Uterus (tissue), 4 donors: ENCODE measurements around the gene GABRA5. TPM values are rescaled to one million over a fixed set of nuclear protein-coding genes. Genes with fewer than 3 reads are reported as not detected.

Source experiments
- DNase-seq, 2 donors: peaks; one replicate each; pipeline ENCODE4 v3.0.0-alpha.2; 2019 to 2020
- H3K27ac ChIP-seq, 2 donors: fragments of 200-600 bp; sonication (generic); 1 replicate in 1 of 2; 2 replicates in 1 of 2; pipeline ENCODE4 v1.5.1; 2016 to 2018
- H3K27me3 ChIP-seq, 2 donors: fragments of 200-600 bp; sonication (generic); one replicate each; pipeline ENCODE4 v1.5.1; 2018 to 2019; ENCODE audit warnings: control low read depth in 1 of 2
- H3K36me3 ChIP-seq, 2 donors: fragments of 200-600 bp; sonication (generic); one replicate each; pipeline ENCODE4 v1.5.1; 2019; ENCODE audit warnings: control low read depth in 1 of 2
- H3K4me1 ChIP-seq, 2 donors: fragments of 200-600 bp; sonication (generic); one replicate each; pipeline ENCODE4 v1.5.1; 2018 to 2019; ENCODE audit warnings: control low read depth in 1 of 2
- H3K4me3 ChIP-seq, 2 donors: fragments of 200-600 bp; sonication (generic); 1 replicate in 1 of 2; 2 replicates in 1 of 2; pipeline ENCODE4 v1.5.1; 2018 to 2019; ENCODE audit warnings: mild to moderate bottlenecking in 1 of 2
- H3K9me3 ChIP-seq, 2 donors: fragments of 200-600 bp; sonication (generic); one replicate each; pipeline ENCODE4 v1.5.1; 2019; ENCODE audit warnings: control low read depth in 1 of 2
- CTCF ChIP-seq, 4 experiments: fragments of 200-600 bp in 2 of 4; fragments of 450-650 bp in 2 of 4; sonication (generic) in 2 of 4; IDR thresholded peaks; one replicate each; pipeline ENCODE4 v1.5.1; 2016 to 2019; ENCODE audit warnings: antibody characterized with exemption in 4 of 4, mild to moderate bottlenecking in 2 of 4, moderate library complexity in 1 of 4
- POLR2A ChIP-seq, 2 donors: fragments of 450-650 bp; IDR thresholded peaks; one replicate each; pipeline ENCODE4 v1.6.1; 2016; ENCODE audit warnings: antibody characterized with exemption in 2 of 2, mild to moderate bottlenecking in 1 of 2, moderate library complexity in 1 of 2
- intact Hi-C: fragments of 100-400 bp; cut with DNase I; formaldehyde crosslinking; loops from one replicate; pipeline ENCODE4 v1.15.1; 2023; ENCODE audit warnings: low total_unique reads
- total RNA-seq, 4 donors: library from RNA; depleted of rRNA in 3 of 4; stranded (reverse); fragments of >200 nt in 3 of 4; gene quantifications; one replicate each; pipeline versions ENCODE4 v1.1.0 to v1.2.4, GENCODE V29; 2014 to 2023
- donor health status: DM: yes; HTN: yes; CAD: no.

GABRA5 gene
- total RNA-seq, 4 donors from 2014 or later: not detected

DNA sequence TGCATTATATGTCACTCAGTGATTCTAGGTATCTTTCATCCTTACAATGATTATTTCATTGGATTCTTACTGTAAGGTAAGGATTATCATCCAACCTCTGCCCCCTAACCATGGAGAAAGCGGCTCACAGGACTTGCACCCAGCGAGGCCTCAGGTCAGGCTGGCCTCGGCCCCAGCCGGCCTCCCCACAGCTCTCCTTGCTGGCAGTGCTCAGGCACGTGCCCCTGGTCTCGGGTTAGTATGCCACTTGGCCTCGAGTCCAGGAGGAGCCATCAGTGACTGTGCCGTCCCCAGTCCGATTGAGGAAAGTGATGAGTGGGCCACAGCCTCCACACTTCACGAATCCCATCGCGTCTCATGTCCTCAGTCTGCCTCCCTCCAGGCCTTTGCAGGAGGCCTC lies 68.5 kb downstream of the GABRA5 start:
- TF ChIP-seq CTCF (IDR thresholded peaks at IDR 0.05) (no peak), POLR2A (IDR thresholded peaks at IDR 0.05) (no peak)

GRCh38 chr15:26936502-26936901 lies 69.6 kb downstream of the GABRA5 start:
- Histone ChIP-seq H3K36me3 (no peaks in the 10 kb centered on the region), H3K9me3 (no peaks in the 10 kb centered on the region)
- intact Hi-C loops: no loop called here

More for the DNA sequence above, 68.5 kb downstream of the GABRA5 start:
- no peak for DNase-seq
- H3K27ac ChIP-seq: no peak overlapping the region
- H3K4me3 ChIP-seq: no peak overlapping the region
- no peaks in the 10 kb centered on the region for H3K36me3 ChIP-seq
- intact Hi-C loops: no loop called here
- H3K4me1 ChIP-seq: no peaks in the 10 kb centered on the region
- no peaks in the 10 kb centered on the region for H3K27me3 ChIP-seq
- no peaks in the 10 kb centered on the region for H3K9me3 ChIP-seq

GRCh38 chr15:26937134-26937533 lies 70.3 kb downstream of the GABRA5 start:
- H3K36me3 ChIP-seq: no peaks in the 10 kb centered on the region
- H3K27ac ChIP-seq: no peak overlapping the region
- no peak for DNase-seq
- H3K9me3 ChIP-seq: no peaks in the 10 kb centered on the region
- H3K4me3 ChIP-seq: no peak overlapping the region
- H3K27me3 ChIP-seq: no peaks in the 10 kb centered on the region
- no peaks in the 10 kb centered on the region for H3K4me1 ChIP-seq
- TF ChIP-seq CTCF (IDR thresholded peaks at IDR 0.05): no peak
- no peak for TF ChIP-seq POLR2A (IDR thresholded peaks at IDR 0.05)
- intact Hi-C loops: no loop called here

More at GRCh38 chr15:26936502-26936901, 69.6 kb downstream of the GABRA5 start:
- Histone ChIP-seq H3K4me3 (no peak overlapping the region), H3K27me3 (no peaks in the 10 kb centered on the region), H3K4me1 (no peaks in the 10 kb centered on the region), H3K27ac (no peak overlapping the region)
- DNase-seq: no peak
- TF ChIP-seq POLR2A (IDR thresholded peaks at IDR 0.05) (no peak), CTCF (IDR thresholded peaks at IDR 0.05) (no peak)

- DNase-seq: no peak
- H3K27me3 ChIP-seq: no peaks in the 10 kb centered on the region
- H3K9me3 ChIP-seq: no peaks in the 10 kb centered on the region
- no peaks in the 10 kb centered on the region for H3K36me3 ChIP-seq
- intact Hi-C loops: no loop called here
- no peaks in the 10 kb centered on the region for H3K4me1 ChIP-seq
- no peak overlapping the region for H3K27ac ChIP-seq
- TF ChIP-seq POLR2A (IDR thresholded peaks at IDR 0.05) (no peak), CTCF (IDR thresholded peaks at IDR 0.05) (no peak)
- H3K4me3 ChIP-seq: no peak overlapping the region
Measured at GRCh38 chr15:26939398-26939797, 72.5 kb downstream of the GABRA5 start.

DNA sequence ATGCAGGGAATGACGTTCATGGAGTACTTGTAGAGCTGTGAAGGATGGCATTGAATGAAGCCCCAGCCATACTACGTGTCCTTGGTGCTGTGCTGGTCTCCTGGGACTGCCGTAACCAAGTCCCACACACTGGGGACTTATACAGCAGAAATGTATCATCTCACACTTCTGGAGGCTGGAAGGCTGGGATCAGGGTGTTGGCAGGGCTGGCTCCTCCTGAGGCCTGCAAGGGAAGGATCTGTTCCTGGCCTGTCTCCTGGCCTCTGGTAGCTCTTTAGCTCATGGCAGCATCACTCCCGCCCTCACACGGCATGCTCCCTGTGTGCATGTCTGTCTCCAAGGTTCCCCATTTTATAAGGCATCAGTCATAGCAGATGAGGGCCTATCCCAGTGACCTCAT lies 74.6 kb downstream of the GABRA5 start:
- H3K27me3 ChIP-seq: no peaks in the 10 kb centered on the region
- no peak for DNase-seq
- intact Hi-C loops: no loop called here
- H3K9me3 ChIP-seq: no peaks in the 10 kb centered on the region
- no peaks in the 10 kb centered on the region for H3K36me3 ChIP-seq
- no peaks in the 10 kb centered on the region for H3K4me1 ChIP-seq
- no peak overlapping the region for H3K4me3 ChIP-seq
- H3K27ac ChIP-seq: no peak overlapping the region
- TF ChIP-seq POLR2A (IDR thresholded peaks at IDR 0.05): no peak
- TF ChIP-seq CTCF (IDR thresholded peaks at IDR 0.05): no peak
